Pericardium fibroblast (primary cell): ENCODE data around the gene DAZAP2. TPM values are rescaled to one million over a fixed set of nuclear protein-coding genes. Genes with fewer than 3 reads are reported as not detected.

Experiments used
- total RNA-seq: library from RNA; depleted of rRNA; stranded (reverse); fragments of >200 nt; gene quantifications from 2 replicates; pipeline ENCODE4 v1.2.3, GENCODE V29; 2015

The DAZAP2 gene
- 155 and 192 TPM in 2 replicates for total RNA-seq

GRCh38 chr12:51238510-51239334 lies at the start of gene DAZAP2:
Gene DAZAP2 (plus strand): TSS chr12:51238826. CDS start chr12:51238908, 82 bp downstream.

GRCh38 chr12:51217968-51218606 lies 20.5 kb upstream of the DAZAP2 start, which contains the start of gene POU6F1:
Gene POU6F1 (minus strand): TSS chr12:51218062. CDS start chr12:51206836, 11,226 bp downstream.

GRCh38 chr12:51270067-51270950 lies 31.7 kb downstream of the DAZAP2 start, which contains the start of gene SMAGP:
Gene SMAGP (minus strand): TSS chr12:51270415. CDS start chr12:51269278, 1,137 bp downstream.

Other genes with a start within 250 kb of the DAZAP2 start
- gene SLC11A2, start 212.4 kb upstream of the DAZAP2 start, total RNA-seq = 14.4 and 19.3 TPM in 2 replicates
- gene LETMD1, start 190.5 kb upstream of the DAZAP2 start, total RNA-seq = 43.2 and 46.1 TPM in 2 replicates
- gene CSRNP2, start 155.2 kb upstream of the DAZAP2 start, total RNA-seq = 16.3 and 18.4 TPM in 2 replicates
- 8.4 and 8.6 TPM in 2 replicates for gene TFCP2, start 65.7 kb upstream of the DAZAP2 start, total RNA-seq
- gene POU6F1, start 20.8 kb upstream of the DAZAP2 start, total RNA-seq = 1.6 and 2.2 TPM in 2 replicates
- 13.7 and 22.2 TPM in 2 replicates for gene SMAGP, start 31.6 kb downstream of the DAZAP2 start, total RNA-seq
- gene BIN2, start 85.3 kb downstream of the DAZAP2 start, total RNA-seq = not detected in 2 replicates
- gene CELA1, start 107.9 kb downstream of the DAZAP2 start, total RNA-seq = not detected in 2 replicates
- gene GALNT6, start 152.6 kb downstream of the DAZAP2 start, total RNA-seq = 0.34 and 0.58 TPM in 2 replicates
- gene SLC4A8, start 186.0 kb downstream of the DAZAP2 start, total RNA-seq = under 0.01 and 0.09 TPM in 2 replicates